HepG2 (cell line): Measurements from ENCODE around the gene HSP90AB1. TPM values are rescaled to one million over a fixed set of nuclear protein-coding genes. Genes with fewer than 3 reads are reported as not detected.

Source experiments
- ATM ChIP-seq: fragments of 450-650 bp; IDR thresholded peaks from 2 replicates; pipeline ENCODE4 v1.7.1; 2017; ENCODE audit warnings: mild to moderate bottlenecking, borderline replicate concordance
- ETS1 ChIP-seq: sonication (generic); formaldehyde crosslinking; IDR thresholded peaks from 2 replicates; pipeline ENCODE4 v1.4.0; 2020; ENCODE audit warnings: missing genetic modification reagents
- EZH2 ChIP-seq: conservative IDR thresholded peaks from 2 replicates; pipeline ENCODE4 v1.6.1; 2012; ENCODE audit warnings: mild to moderate bottlenecking, low read depth, low read length, moderate library complexity
- FLYWCH1 ChIP-seq: sonication (generic); formaldehyde crosslinking; IDR thresholded peaks from 2 replicates; pipeline ENCODE4 v1.8.1; 2023; ENCODE audit warnings: mild to moderate bottlenecking, missing genetic modification reagents
- HMG20B ChIP-seq: conservative IDR thresholded peaks from 2 replicates; pipeline ENCODE4 v1.6.1; 2016; ENCODE audit warnings: missing genetic modification reagents, missing compliant biosample characterization
- KDM2A ChIP-seq: sonication (generic); formaldehyde crosslinking; IDR thresholded peaks from 2 replicates; pipeline ENCODE4 v1.4.0; 2020; ENCODE audit warnings: low read depth, missing genetic modification reagents, borderline replicate concordance
- MAZ ChIP-seq, 2 experiments: sonication (generic) in 1 of 2; formaldehyde crosslinking in 1 of 2; IDR thresholded peaks; 2 replicates each; pipeline versions ENCODE4 v1.5.0 to v1.6.1; 2012 to 2020; ENCODE audit warnings: low read depth in 2 of 2, mild to moderate bottlenecking in 2 of 2, borderline replicate concordance in 1 of 2, improper control_type of control experiment in 1 of 2, low read length in 1 of 2, missing genetic modification reagents in 1 of 2, moderate library complexity in 1 of 2
- MEIS2 ChIP-seq: sonication (generic); formaldehyde crosslinking; IDR thresholded peaks from 2 replicates; pipeline ENCODE4 v1.9.0; 2021; ENCODE audit warnings: mild to moderate bottlenecking, missing genetic modification reagents
- POLR2A ChIP-seq, 2 experiments: IDR thresholded peaks; 2 replicates each; pipeline ENCODE4 v1.6.1; 2011; ENCODE audit warnings: low read depth in 2 of 2, low read length in 2 of 2, mild to moderate bottlenecking in 1 of 2, moderate library complexity in 1 of 2; ENCODE audit not compliant: insufficient read depth in 1 of 2
- SP1 ChIP-seq, 2 experiments: fragments of 450-650 bp in 1 of 2; sonication (generic) in 1 of 2; formaldehyde crosslinking in 1 of 2; IDR thresholded peaks; 2 replicates each; pipeline versions ENCODE4 v1.4.0 to v1.6.1; 2016 to 2020; ENCODE audit warnings: missing genetic modification reagents in 1 of 2
- STAG1 ChIP-seq: sonication (generic); formaldehyde crosslinking; IDR thresholded peaks from 2 replicates; pipeline ENCODE4 v1.4.0; 2020; ENCODE audit warnings: missing genetic modification reagents
- TCF7L2 ChIP-seq: IDR thresholded peaks from 2 replicates; pipeline ENCODE4 v1.6.1; 2011; ENCODE audit warnings: mild to moderate bottlenecking, low read depth, low read length, moderate library complexity
- YEATS2 ChIP-seq: sonication (generic); formaldehyde crosslinking; IDR thresholded peaks from 2 replicates; pipeline ENCODE4 v1.4.0; 2020; ENCODE audit warnings: missing genetic modification reagents, borderline replicate concordance
- ZBED4 ChIP-seq: sonication (generic); formaldehyde crosslinking; IDR thresholded peaks from 2 replicates; pipeline ENCODE4 v1.4.0; 2020; ENCODE audit warnings: missing genetic modification reagents, borderline replicate concordance
- ZMYM4 ChIP-seq: sonication (generic); formaldehyde crosslinking; IDR thresholded peaks from 2 replicates; pipeline ENCODE4 v1.8.1; 2023; ENCODE audit warnings: mild to moderate bottlenecking, missing genetic modification reagents
- ZNF234 ChIP-seq: sonication (generic); formaldehyde crosslinking; conservative IDR thresholded peaks from 2 replicates; pipeline ENCODE4 v1.5.1; 2020; ENCODE audit warnings: mild to moderate bottlenecking, missing genetic modification reagents
- ZNF34 ChIP-seq: sonication (generic); formaldehyde crosslinking; IDR thresholded peaks from 2 replicates; pipeline ENCODE4 v1.4.0; 2020; ENCODE audit warnings: mild to moderate bottlenecking, missing genetic modification reagents, borderline replicate concordance
- ZNF569 ChIP-seq: sonication (generic); formaldehyde crosslinking; IDR thresholded peaks from 2 replicates; pipeline ENCODE4 v1.5.0; 2020; ENCODE audit warnings: mild to moderate bottlenecking, missing genetic modification reagents, moderate library complexity, borderline replicate concordance
- ZNF703 ChIP-seq: sonication (generic); formaldehyde crosslinking; IDR thresholded peaks from 2 replicates; pipeline ENCODE4 v1.5.1; 2020; ENCODE audit warnings: missing genetic modification reagents, mild to moderate bottlenecking, moderate library complexity, borderline replicate concordance
- ZNF709 ChIP-seq: sonication (generic); formaldehyde crosslinking; IDR thresholded peaks from 2 replicates; pipeline ENCODE4 v1.5.0; 2020; ENCODE audit warnings: mild to moderate bottlenecking, missing genetic modification reagents
- ZNF75D ChIP-seq: sonication (generic); formaldehyde crosslinking; IDR thresholded peaks from 2 replicates; pipeline ENCODE4 v1.8.1; 2023; ENCODE audit warnings: missing genetic modification reagents, mild to moderate bottlenecking, borderline replicate concordance
- polyA plus RNA-seq, 8 experiments: library from polyadenylated mRNA; depleted of rRNA in 3 of 8; stranded (reverse) in 7 of 8; unstranded in 1 of 8; fragments of >200 nt; fragmentation: Illumina TruSeq in 4 of 8; extraction: Trizol in 4 of 8; gene quantifications; 2 replicates each; pipeline versions ENCODE4 v1.2.1 to v1.2.3, GENCODE V29; 2011 to 2016; ENCODE audit warnings: low read depth in 4 of 8, missing spikeins in 1 of 8, mixed read lengths in 1 of 8; ENCODE audit not compliant: insufficient read depth in 1 of 8
- total RNA-seq, 5 experiments: library from RNA; depleted of rRNA; stranded (reverse); fragments of >200 nt; fragmentation: Illumina TruSeq; extraction: Trizol; gene quantifications; 2 replicates each; pipeline ENCODE4 v1.2.3, GENCODE V29; 2016; ENCODE audit warnings: low read depth in 1 of 5

The HSP90AB1 gene
- total and polyA plus RNA-seq, 2 of the 13 experiments (the other 11 are each of a cell fraction or from before 2014, with no cell fraction given) = 1,325 to 1,472 TPM

GRCh38 chr6:44275749-44276648, 29.1 kb downstream of the HSP90AB1 start (continued):
- TF ChIP-seq ZNF569 (CRISPR knock-in tag) = no peak
- no peak; the same call in 1 of the 2 replicates for TF ChIP-seq ZMYM4
- peak; percentile 54; the same call in 1 of the 2 replicates for TF ChIP-seq FLYWCH1 (CRISPR knock-in tag)
- no peak for TF ChIP-seq STAG1
- 0 out of 2 replicates have a peak, but pooled peaks have one; percentile 16 for TF ChIP-seq ZBED4 (CRISPR knock-in tag)
- TF ChIP-seq ATM = no peak
- TF ChIP-seq MAZ (IDR thresholded peaks at IDR 0.05; ENCODE audit: borderline replicate concordance, low read depth, low read length) = no peak
- peak; percentile 59 for TF ChIP-seq MAZ (CRISPR knock-in tag; IDR thresholded peaks at IDR 0.05; ENCODE audit: low read depth)
- TF ChIP-seq ZNF75D (CRISPR knock-in tag) = no peak
- no peak for TF ChIP-seq SP1 (IDR thresholded peaks at IDR 0.05)
- TF ChIP-seq SP1 (CRISPR knock-in tag; IDR thresholded peaks at IDR 0.05) = no peak
- TF ChIP-seq ZNF703 (CRISPR knock-in tag) = no peak; the same call in 1 of the 2 replicates
- TF ChIP-seq YEATS2 (CRISPR knock-in tag) = no peak
- no peak; the same call in 1 of the 2 replicates for TF ChIP-seq KDM2A (CRISPR knock-in tag)
- no peak for TF ChIP-seq ZNF709 (CRISPR knock-in tag)
- TF ChIP-seq ZNF34 (CRISPR knock-in tag) = no peak
- no peak for TF ChIP-seq TCF7L2
- TF ChIP-seq HMG20B (CRISPR knock-in tag) = no peak
- TF ChIP-seq POLR2A (IDR thresholded peaks at IDR 0.05; ENCODE audit: insufficient read depth in 1 of 2, low read depth in 2 of 2, low read length in 2 of 2) = no peak
- TF ChIP-seq ETS1 (CRISPR knock-in tag) = no peak
- peak; percentile 73; the same call in 1 of the 2 replicates for TF ChIP-seq EZH2
- TF ChIP-seq MEIS2 (CRISPR knock-in tag) = peak; percentile 12; the same call in 1 of the 2 replicates
- no peak for TF ChIP-seq ZNF234 (CRISPR knock-in tag)
